Bronchial epithelial cell (primary cell): ENCODE measurements around the gene SLC35D3. TPM values are rescaled to one million over a fixed set of nuclear protein-coding genes. Genes with fewer than 3 reads are reported as not detected.
"Not testable (repeated sequence)": the region's sequence is repeated elsewhere in the genome, so short reads cannot be mapped to it uniquely, and the experiment has no call there.

Experiments
- DNase-seq: peaks from one replicate; pipeline ENCODE4 v3.0.0-alpha.2; 2010; ENCODE audit warnings: low read depth
- FAIRE-seq: peaks from 2 replicates; lab custom pipeline; 2011; peaks lifted over from hg19 to GRCh38; lab: Jason Lieb, UNC
- H3K27me3 ChIP-seq: 2 replicates; pipeline ENCODE4 v1.5.1; 2011; ENCODE audit warnings: low read length; ENCODE audit not compliant: control insufficient read depth, insufficient read depth
- H3K36me3 ChIP-seq: 2 replicates; pipeline ENCODE4 v1.5.1; 2011; ENCODE audit warnings: low read length; ENCODE audit not compliant: control insufficient read depth, insufficient read depth
- H3K4me3 ChIP-seq: 2 replicates; pipeline ENCODE4 v1.5.1; 2011; ENCODE audit warnings: mild to moderate bottlenecking, low read depth, low read length, control low read depth
- total RNA-seq: library from RNA; depleted of rRNA; stranded (reverse); fragments of >200 nt; gene quantifications from 2 replicates; pipeline ENCODE4 v1.2.1, GENCODE V29; 2014
- TF ChIP-seq, protein P1 (sequence below): IDR thresholded peaks from 2 replicates; pipeline ENCODE4 v1.5.1; 2011; ENCODE audit warnings: mild to moderate bottlenecking, moderate library complexity, low read length, control low read depth, inconsistent platforms; ENCODE audit not compliant: insufficient read depth, severe bottlenecking

The SLC35D3 gene
- total RNA-seq, 1 donor from 2014 or later, result not detected

DNA sequence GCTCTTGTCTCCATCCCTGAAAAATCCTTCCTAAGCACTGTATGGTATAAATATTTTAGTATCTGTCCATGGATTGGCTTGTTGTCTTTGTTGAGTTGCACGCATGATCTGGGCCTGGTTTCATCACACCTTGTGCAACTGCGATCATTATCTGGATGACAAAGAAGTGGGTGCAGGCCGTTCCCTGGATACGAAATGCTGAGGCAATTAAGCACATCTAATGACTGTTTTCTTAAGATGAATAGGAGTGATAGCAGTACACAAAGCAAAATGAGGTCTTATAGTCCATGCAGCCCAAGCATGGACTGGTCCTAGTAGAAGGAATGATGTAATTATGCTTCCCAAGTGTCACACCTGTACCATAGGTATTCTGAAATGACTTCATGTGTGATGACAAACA is 47.8 kb downstream of the SLC35D3 start:
- peak; percentile 51 for DNase-seq
- FAIRE-seq, result no peak
- TF ChIP-seq, protein P1, sequence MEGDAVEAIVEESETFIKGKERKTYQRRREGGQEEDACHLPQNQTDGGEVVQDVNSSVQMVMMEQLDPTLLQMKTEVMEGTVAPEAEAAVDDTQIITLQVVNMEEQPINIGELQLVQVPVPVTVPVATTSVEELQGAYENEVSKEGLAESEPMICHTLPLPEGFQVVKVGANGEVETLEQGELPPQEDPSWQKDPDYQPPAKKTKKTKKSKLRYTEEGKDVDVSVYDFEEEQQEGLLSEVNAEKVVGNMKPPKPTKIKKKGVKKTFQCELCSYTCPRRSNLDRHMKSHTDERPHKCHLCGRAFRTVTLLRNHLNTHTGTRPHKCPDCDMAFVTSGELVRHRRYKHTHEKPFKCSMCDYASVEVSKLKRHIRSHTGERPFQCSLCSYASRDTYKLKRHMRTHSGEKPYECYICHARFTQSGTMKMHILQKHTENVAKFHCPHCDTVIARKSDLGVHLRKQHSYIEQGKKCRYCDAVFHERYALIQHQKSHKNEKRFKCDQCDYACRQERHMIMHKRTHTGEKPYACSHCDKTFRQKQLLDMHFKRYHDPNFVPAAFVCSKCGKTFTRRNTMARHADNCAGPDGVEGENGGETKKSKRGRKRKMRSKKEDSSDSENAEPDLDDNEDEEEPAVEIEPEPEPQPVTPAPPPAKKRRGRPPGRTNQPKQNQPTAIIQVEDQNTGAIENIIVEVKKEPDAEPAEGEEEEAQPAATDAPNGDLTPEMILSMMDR, result no peak
- no peaks in the 10 kb centered on the region for H3K27me3 ChIP-seq
- H3K4me3 ChIP-seq, result no peak overlapping the region
- H3K36me3 ChIP-seq, result no peaks in the 10 kb centered on the region

DNA sequence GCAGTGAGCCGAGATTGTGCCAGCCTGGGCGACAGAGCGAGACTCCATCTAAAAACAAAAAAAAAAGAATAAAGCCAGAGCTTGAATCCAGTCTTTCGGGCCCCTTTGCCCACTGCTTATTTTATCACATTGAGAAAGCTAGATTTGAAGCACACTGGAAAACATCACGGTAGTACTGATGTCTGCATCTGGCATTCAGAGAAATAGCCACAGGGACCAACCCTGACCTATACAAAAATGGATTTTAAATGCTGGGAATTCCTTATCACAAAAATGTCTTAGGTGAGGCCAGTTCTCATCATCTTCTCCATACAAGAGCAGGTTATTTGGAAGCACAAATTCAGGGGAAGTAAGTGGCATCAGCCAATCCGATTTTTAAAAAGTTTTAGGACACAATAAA is 49.5 kb downstream of the SLC35D3 start:
- TF ChIP-seq, protein P1, result no peak
- FAIRE-seq (no peak), DNase-seq (no peak)
- Histone ChIP-seq H3K27me3 (no peaks in the 10 kb centered on the region), H3K36me3 (no peaks in the 10 kb centered on the region), H3K4me3 (no peak overlapping the region)

DNA sequence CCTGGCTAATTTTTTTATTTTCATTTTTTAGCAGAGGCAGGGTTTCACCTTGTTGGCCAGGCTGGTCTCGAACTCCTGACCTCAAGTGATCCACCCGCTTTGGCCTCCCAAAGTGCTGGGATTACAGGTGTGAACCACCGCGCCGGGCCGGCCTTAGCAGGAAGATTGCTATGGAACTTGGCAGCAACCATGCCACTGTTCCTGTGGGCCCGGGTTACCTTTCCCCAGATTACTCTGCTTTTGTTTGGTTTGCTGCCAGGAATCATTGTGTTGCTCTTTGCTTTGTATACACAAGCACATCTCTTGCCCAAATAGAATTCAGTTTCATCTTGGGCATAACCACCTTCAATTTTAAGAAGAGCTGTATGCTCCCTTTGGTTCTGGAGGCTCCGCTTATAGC is 51.7 kb downstream of the SLC35D3 start:
- FAIRE-seq, H3K27me3 ChIP-seq, H3K36me3 ChIP-seq, H3K4me3 ChIP-seq, DNase-seq: not testable (repeated sequence)

Other genes starting within 250 kb of the SLC35D3 start
- 8.2 and 11.1 TPM in 2 replicates for gene MAP3K5, start 129.8 kb upstream of the SLC35D3 start, total RNA-seq
- 19.3 and 20.0 TPM in 2 replicates for gene PEX7, start 99.7 kb upstream of the SLC35D3 start, total RNA-seq
- 4.5 and 10.5 TPM in 2 replicates for gene IL20RA, start 122.7 kb downstream of the SLC35D3 start, total RNA-seq